Liver (tissue), 9 donors: ENCODE measurements around the gene SETBP1. TPM values are rescaled to one million over a fixed set of nuclear protein-coding genes. Genes with fewer than 3 reads are reported as not detected.

Experiments
- DNase-seq: peaks from one replicate; pipeline ENCODE4 v3.0.0-alpha.2; 2017; ENCODE audit warnings: low spot score
- H3K27ac ChIP-seq, 2 donors: one replicate each; pipeline ENCODE4 v1.7.0; 2013; ENCODE audit warnings: inconsistent platforms in 2 of 2, low read length in 2 of 2, control low read depth in 1 of 2, low read depth in 1 of 2, mild to moderate bottlenecking in 1 of 2
- H3K27me3 ChIP-seq, 4 donors: one replicate each; pipeline versions ENCODE4 v1.6.1 to v1.7.0; 2013; ENCODE audit warnings: low read length in 3 of 4, inconsistent platforms in 1 of 4, mild to moderate bottlenecking in 1 of 4, moderate library complexity in 1 of 4; ENCODE audit not compliant: control insufficient read depth in 4 of 4, insufficient read depth in 4 of 4
- H3K36me3 ChIP-seq, 4 donors: one replicate each; pipeline versions ENCODE4 v1.6.1 to v1.7.0; 2013; ENCODE audit warnings: low read length in 3 of 4, mild to moderate bottlenecking in 3 of 4, low read depth in 1 of 4, moderate library complexity in 1 of 4; ENCODE audit not compliant: control insufficient read depth in 4 of 4, insufficient read depth in 3 of 4
- H3K4me1 ChIP-seq, 4 donors: one replicate each; pipeline versions ENCODE4 v1.6.1 to v1.7.0; 2013; ENCODE audit warnings: low read length in 3 of 4, mild to moderate bottlenecking in 3 of 4, moderate library complexity in 1 of 4; ENCODE audit not compliant: control insufficient read depth in 4 of 4, insufficient read depth in 4 of 4
- H3K4me3 ChIP-seq, 3 donors: one replicate each; pipeline versions ENCODE4 v1.6.1 to v1.7.0; 2013; ENCODE audit warnings: low read length in 3 of 3, control low read depth in 1 of 3, low read depth in 1 of 3, mild to moderate bottlenecking in 1 of 3
- H3K9ac ChIP-seq, 2 donors: one replicate each; pipeline ENCODE4 v1.7.0; 2013; ENCODE audit warnings: low read length in 2 of 2, mild to moderate bottlenecking in 2 of 2, moderate library complexity in 2 of 2, control low read depth in 1 of 2, low read depth in 1 of 2
- H3K9me3 ChIP-seq, 4 donors: one replicate each; pipeline versions ENCODE4 v1.6.1 to v1.7.0; 2013; ENCODE audit warnings: low read length in 3 of 4; ENCODE audit not compliant: control insufficient read depth in 4 of 4
- GABPA ChIP-seq, 2 donors: IDR thresholded peaks in 1 of 2; conservative IDR thresholded peaks in 1 of 2; 2 replicates each; pipeline ENCODE4 v1.6.1; 2016; ENCODE audit warnings: antibody characterized with exemption in 2 of 2, mild to moderate bottlenecking in 1 of 2, moderate library complexity in 1 of 2
- JUND ChIP-seq, 2 donors: IDR thresholded peaks; 2 replicates each; pipeline ENCODE4 v1.6.1; 2016; ENCODE audit warnings: antibody characterized with exemption in 2 of 2
- RAD21 ChIP-seq, 2 donors: IDR thresholded peaks; 2 replicates each; pipeline ENCODE4 v1.6.1; 2016; ENCODE audit warnings: antibody characterized with exemption in 2 of 2, mild to moderate bottlenecking in 2 of 2
- REST ChIP-seq: IDR thresholded peaks from 2 replicates; pipeline ENCODE4 v1.6.1; 2016; ENCODE audit warnings: antibody characterized with exemption, mild to moderate bottlenecking
- TAF1 ChIP-seq: conservative IDR thresholded peaks from 2 replicates; pipeline ENCODE4 v1.6.1; 2016; ENCODE audit warnings: antibody characterized with exemption, mild to moderate bottlenecking
- YY1 ChIP-seq: IDR thresholded peaks from 2 replicates; pipeline ENCODE4 v1.6.1; 2016; ENCODE audit warnings: antibody characterized with exemption, mild to moderate bottlenecking
- WGBS: extraction: QIAGEN DNeasy Blood & Tissue Kit; methylation state at CpG from one replicate; pipeline ENCODE4 v1.1.7; 2013; 5-methylcytosine and 5-hydroxymethylcytosine counted together
- polyA plus RNA-seq, 2 donors: library from polyadenylated mRNA; stranded (reverse) in 1 of 2; unstranded in 1 of 2; fragments of 200-250 nt in 1 of 2; fragments of >200 nt in 1 of 2; fragmentation: Nextera tagmentation in 1 of 2; extraction: Ambion mirVana in 1 of 2; gene quantifications; one replicate each; pipeline versions ENCODE4 v1.2.1 to v1.2.3, GENCODE V29; 2013 to 2015
- total RNA-seq, 2 donors: library from RNA; depleted of rRNA; stranded (reverse); fragments of >200 nt; gene quantifications; one replicate each; pipeline ENCODE4 v1.2.3, GENCODE V29; 2014
- donor health status: healthy.
- donor health status: healthy.
- donor health status: healthy.
- donor health status: healthy.
- donor health status: healthy.

Gene SETBP1
- total and polyA plus RNA-seq, 4 donors: 2.5 to 15.8 (median 4.7) TPM

DNA sequence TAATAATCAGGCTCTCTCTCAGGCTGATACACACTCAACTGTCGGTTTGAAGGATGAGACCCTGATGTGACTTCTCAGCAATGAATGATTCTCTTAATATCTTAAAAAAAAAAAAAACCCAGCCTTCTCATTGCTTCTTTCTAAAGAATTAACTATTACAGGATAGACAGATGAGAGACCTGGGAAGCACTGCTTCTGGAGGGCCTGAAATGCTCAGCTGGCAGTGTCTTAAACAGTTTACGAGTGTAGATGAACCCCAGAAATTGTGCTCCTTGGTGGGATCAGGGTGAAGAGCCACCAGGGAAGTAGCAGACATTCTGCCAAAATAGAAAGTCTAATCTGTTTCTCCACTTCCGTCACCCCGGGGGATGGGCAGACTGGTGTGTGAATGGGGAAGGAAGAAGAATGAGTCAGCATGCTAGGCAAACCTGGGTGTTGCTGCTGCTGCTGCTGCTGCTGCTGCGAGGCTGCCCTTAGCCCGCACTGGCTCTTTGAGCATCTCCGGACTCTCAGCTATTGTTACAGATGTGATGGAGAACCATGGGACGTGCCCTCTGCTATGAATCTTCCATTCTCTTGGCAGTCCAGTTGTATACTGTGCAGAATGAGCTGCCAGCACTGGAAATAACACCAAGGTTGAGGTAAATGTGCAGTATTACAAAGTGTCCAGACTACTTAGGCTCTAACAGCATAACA is 158.4 kb downstream of the SETBP1 start:
- peaks cover 0 to 3% (median 0%) of the 10 kb centered on the region in 4 donors for H3K36me3 ChIP-seq
- peak; percentile 44 to 58 for TF ChIP-seq JUND (IDR thresholded peaks at IDR 0.05)
- TF ChIP-seq GABPA (IDR thresholded peaks at IDR 0.05 in 1 of 2, conservative IDR thresholded peaks at IDR 0.05 in 1 of 2): no peak
- peak in 1 of 2 donors; percentile 15 for TF ChIP-seq RAD21 (IDR thresholded peaks at IDR 0.05)
- no peak for TF ChIP-seq YY1
- TF ChIP-seq TAF1: no peak
- H3K27me3 ChIP-seq: no peaks in the 10 kb centered on the region
- 63% methylated on average over 8 of the region's 8 CpGs for WGBS
- H3K4me3 ChIP-seq: no peak overlapping the region
- H3K9ac ChIP-seq: no peak overlapping the region
- no peaks in the 10 kb centered on the region for H3K9me3 ChIP-seq
- no peak for DNase-seq
- H3K4me1 ChIP-seq: peaks cover 0 to 22% (median 12%) of the 10 kb centered on the region in 4 donors
- H3K27ac ChIP-seq: no peak overlapping the region

DNA sequence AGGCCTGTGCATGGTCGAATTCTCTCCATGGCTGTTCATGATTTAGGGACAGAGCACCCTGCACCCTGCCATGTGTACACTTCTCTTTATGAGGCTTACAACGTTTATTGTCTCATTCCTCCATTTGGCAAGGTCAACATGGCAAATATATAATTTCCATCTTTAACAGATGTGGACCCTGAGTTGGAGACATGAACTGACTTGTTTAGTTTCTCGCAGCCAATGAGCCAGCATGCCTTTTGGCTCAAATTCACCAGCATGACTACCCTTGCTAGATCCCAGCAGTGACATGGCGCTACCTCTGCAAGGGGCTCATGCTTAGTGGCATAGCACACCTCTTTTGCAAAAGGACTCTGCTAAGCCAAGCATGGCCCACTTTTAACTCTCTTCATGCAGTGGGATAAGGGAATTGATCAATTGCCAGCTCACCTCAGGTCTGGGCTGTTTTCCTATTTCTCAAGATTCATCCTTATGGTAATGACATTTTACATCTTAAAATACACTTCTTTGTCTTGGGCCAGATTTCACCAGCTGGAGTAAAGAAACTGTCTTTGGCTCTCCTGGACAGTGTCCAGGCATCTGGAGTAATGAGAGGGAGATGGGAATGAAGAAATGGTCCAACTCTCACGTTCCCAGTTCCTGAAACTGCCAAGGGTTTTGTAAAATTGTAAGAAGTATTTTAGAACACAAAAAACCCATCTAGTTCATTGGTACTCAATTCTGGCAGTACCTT is 159.5 kb downstream of the SETBP1 start:
- Histone ChIP-seq H3K9ac (no peak overlapping the region), H3K4me1 (peaks cover 0 to 16% (median 10%) of the 10 kb centered on the region in 4 donors), H3K27ac (no peak overlapping the region), H3K9me3 (no peaks in the 10 kb centered on the region), H3K36me3 (peaks cover 0 to 3% (median 0%) of the 10 kb centered on the region in 4 donors), H3K4me3 (no peak overlapping the region), H3K27me3 (no peaks in the 10 kb centered on the region)
- WGBS: 85% methylated on average over 5 of the region's 5 CpGs
- no peak for DNase-seq
- TF ChIP-seq RAD21 (IDR thresholded peaks at IDR 0.05) (peak in 1 of 2 donors; percentile 5), REST (no peak)

GRCh38 chr18:44841221-44841620 is 160.5 kb downstream of the SETBP1 start:
- DNase-seq: no peak
- TF ChIP-seq RAD21 (IDR thresholded peaks at IDR 0.05) (no peak), JUND (IDR thresholded peaks at IDR 0.05) (no peak)
- H3K27me3 ChIP-seq: no peaks in the 10 kb centered on the region
- no peak overlapping the region for H3K9ac ChIP-seq
- H3K27ac ChIP-seq: no peak overlapping the region
- 96% methylated on average over 4 of the region's 4 CpGs for WGBS
- H3K4me3 ChIP-seq: no peak overlapping the region
- H3K36me3 ChIP-seq: peaks cover 0 to 3% (median 0%) of the 10 kb centered on the region in 4 donors
- no peaks in the 10 kb centered on the region for H3K9me3 ChIP-seq
- H3K4me1 ChIP-seq: peaks cover 0 to 6% (median 3%) of the 10 kb centered on the region in 4 donors
